Renal pelvis (tissue), 4 donors: ENCODE measurements around the gene ANKMY1. TPM values are rescaled to one million over a fixed set of nuclear protein-coding genes. Genes with fewer than 3 reads are reported as not detected.
"Not testable (repeated sequence)": the region's sequence is repeated elsewhere in the genome, so short reads cannot be mapped to it uniquely, and the experiment has no call there.

Experiments used
- DNase-seq: peaks from one replicate; pipeline ENCODE4 v3.0.0-alpha.2; 2013
- polyA plus RNA-seq, 3 donors: library from polyadenylated mRNA; unstranded; fragments of 120-200 nt; gene quantifications; one replicate each; pipeline ENCODE4 v1.2.1, GENCODE V29; 2013; ENCODE audit not compliant: insufficient read length in 3 of 3

ANKMY1 gene
- polyA plus RNA-seq, 3 donors = 11.7 to 15.6 (median 12.6) TPM

DNA sequence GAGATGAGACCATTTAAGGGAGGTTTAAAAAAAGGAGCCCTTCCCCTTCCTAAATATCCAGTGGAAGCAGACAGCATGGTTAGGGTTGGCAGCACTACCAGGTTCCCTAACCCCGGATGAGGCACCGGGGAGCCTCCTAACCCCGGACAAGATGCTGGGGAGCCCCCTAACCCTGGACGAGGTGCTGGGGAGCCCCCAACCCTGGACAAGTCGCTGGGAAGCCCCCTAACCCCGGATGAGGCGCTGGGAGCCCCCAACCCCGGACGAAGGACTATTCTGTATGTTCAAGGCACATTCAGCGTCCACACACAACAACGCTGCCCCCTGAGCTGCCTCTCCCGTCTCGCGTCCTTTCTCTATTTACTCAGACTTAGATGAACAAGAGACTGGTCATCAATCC is 51.9 kb downstream of the ANKMY1 start:
- no peak for DNase-seq

DNA sequence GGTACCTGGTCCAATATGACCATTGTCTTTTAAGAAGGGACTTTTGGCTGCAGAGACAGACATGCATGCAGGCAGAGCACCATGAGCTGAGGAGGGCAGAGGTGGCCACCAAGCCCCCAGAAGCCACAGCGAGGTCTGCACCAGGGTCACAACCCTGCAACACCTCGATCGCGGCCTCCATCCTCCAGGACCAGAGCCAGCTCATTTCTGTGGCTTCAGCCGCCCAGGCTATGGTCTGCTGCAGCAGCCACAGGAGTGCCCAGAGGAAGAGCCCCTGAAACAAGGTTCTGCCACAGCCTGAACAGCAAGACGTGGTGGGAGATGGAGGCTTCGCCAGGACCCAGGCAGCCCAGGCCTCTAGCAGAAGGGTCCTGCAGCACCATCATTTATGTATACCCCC is 53.9 kb downstream of the ANKMY1 start:
- no peak for DNase-seq

DNA sequence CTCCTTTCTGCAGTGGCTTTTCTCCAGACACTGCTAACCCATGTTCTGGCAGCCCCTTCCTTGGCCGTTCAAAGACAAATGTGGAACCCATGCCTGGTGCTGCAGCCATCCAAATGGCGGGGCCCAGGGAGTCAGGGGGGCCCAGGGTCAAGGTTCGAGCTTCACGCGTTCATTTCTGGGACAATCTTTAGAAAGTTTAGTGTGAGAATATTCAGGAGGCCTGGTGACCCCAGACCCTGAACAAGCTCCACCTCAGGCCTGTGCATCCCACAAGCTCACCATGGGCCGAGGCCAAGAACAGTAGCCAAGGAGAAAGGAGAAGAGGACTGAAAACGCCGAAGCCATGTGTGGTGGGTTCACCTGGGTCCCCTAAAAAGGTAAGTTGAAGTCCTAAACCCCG is 54.4 kb downstream of the ANKMY1 start:
- DNase-seq = no peak

DNA sequence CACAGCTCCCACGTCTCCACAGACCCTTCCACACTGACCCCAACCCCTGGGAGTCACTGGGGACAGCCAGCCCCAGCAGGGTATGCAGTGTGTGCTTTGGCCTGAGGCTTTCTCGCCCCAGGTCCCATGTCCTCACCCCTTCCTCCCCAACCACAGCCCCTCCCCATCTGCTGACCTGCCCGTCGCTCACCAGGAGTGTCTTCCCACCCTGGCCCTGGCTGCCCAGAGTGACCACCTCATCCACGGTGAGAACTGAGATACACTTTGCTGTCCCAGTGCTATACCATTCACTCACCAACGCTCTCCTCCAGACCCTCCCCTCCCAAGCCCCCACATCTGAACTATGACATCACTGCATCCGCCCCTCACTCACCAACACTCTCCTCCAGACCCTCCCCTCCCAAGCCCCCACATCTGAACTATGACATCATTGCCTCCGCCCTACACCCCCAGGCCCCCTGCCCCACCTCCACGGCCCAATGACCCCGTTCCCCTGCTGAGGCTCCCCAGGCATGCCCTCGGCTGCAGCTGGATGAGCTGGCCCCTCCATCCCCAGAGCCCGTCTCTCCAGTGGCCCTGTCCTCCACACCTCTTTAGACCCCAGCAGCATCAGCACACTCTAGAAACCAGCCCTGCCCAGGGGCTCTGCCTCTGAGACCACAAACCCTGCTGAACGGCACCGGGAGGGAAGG is 55.2 kb downstream of the ANKMY1 start:
- no peak for DNase-seq

DNA sequence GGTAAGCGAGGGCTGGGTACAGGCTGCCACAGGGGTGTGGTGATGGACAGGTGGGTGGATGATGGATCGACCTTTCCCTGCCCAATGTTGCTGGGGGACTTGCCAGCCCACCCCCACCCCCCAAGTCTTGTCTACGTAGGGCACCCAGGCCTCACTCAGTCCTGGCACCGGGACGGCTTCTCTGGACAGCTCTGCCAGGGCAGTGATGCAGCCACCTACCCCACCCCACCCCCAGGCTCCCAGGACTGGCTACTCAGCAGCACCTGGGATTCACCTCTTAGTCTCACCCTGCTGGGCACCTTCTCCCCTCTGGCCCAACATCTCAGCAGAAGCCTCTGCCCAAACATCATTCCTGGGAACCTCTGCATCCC is 55.7 kb downstream of the ANKMY1 start:
- no peak for DNase-seq

DNA sequence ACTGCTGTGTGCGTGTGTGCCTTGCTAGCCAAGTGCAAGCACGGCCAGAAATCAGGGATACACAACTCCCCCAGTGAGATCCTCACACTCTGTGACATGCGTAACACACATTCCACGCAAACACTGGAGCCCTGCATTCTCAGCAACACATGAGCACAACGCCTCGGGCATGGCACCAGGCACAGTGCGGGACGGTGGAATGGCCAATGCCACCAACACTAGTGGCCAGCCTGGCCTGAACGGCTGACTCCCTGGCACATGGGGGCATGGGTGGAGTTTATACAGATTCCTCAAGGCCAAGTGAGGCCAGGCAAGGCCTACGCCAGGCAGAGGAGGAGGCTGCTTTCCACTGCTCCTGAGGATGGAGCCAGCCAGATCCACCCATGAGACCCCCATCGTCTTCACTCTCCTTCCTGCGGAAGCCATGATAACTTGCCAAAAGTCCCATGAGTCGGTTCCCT is 56.2 kb downstream of the ANKMY1 start:
- DNase-seq = no peak

DNA sequence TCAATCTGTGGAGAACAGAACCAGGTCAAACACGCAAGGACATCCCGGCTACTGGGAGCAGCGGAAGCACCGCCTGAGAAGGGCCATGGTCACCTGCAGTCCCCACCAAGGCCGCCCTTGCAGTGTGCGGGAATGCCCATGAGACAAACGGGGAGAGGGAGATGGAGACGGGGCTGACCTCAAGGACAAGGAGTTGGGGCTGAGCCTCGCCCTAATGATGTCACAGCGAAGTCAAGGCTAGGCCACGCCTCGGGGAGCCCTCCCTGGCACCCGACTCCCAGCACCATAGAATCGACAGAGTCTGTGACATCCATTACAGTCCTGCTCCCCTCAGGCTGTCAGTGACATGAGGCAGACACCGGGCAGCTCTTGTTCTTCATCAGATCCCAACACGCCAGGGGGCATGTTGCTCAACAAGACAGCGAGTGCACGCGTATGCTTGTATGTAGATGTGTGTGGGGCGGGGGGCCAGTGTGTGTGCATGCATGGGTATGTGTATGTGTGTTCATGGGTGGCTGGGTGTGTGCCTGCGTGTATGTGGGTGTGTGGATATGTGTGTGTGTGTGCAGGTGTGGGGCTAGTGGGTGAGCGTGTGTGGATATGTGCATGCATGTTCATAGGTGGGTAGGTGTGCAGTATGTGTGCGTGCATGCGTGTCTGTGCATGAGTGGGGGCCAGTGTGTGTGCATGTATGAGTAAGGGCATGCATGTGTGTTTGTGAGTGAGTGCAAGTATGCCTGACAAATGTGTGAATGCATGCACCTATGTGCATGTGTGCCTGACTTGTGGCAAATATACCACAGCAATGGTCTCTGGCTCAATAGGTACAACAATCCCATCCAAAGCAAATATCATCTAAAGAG is 57.0 kb downstream of the ANKMY1 start:
- no peak for DNase-seq

DNA sequence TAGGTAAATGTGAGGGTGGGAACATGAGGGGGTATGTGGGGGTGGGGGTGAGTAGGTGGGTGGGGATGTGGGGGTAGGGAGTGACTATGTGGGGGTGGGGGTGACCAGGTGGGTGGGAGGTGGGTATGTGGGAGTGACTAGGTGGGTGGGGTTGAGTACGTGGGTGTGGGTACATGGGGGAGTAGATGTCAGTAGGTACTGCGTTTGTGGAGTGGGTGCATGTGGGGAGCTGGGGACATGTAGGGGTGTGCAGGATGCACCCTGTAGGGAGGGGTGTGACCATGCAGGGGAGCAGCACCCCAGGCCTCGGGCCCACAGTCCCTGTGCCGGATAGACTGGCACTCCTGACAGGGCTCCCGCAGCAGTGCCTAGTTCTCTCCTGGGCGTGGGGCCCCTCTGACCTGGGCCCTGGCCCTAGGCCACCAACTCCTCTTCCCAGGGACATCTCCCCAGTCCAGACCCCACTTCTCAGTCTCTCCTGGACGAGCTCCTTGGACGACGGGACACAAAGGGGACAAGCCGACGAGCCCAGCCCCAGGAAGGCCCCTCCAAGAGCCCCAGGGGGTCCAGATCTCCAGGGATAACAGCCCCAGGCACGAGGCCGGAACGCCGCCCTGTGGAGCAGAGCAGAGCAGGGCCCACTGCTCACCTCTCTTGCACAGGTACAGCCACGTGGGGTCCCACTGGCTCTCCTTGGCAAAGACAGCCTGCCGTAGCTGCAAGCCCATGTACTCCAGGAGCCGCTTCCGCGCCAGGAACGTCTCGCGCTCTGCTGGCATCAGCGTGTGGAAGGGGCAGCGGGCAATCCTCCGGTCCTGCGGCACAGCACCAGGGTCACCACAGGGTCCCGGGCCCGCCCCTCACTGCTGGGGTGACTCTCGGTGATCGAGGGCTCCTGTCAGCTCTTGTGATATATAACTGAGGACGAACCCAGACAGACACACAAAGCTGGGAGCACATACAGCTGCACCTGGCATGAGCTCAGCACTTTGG is 58.2 kb downstream of the ANKMY1 start:
- no peak for DNase-seq

DNA sequence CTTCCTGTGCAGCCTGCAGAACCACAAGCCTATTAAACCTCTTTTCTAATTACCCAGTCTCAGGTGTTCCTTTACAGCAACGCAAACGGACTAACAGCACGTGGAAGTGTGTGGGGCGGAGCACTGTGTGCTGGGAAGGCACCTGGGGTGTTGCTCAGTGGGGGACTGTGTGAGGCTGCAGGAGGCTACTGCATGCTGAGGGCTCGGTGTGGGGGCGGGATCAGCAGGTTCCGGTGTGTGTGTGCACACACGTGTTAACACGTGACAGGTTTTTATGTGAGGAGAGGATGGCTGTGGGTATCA is 58.9 kb downstream of the ANKMY1 start:
- no peak for DNase-seq

DNA sequence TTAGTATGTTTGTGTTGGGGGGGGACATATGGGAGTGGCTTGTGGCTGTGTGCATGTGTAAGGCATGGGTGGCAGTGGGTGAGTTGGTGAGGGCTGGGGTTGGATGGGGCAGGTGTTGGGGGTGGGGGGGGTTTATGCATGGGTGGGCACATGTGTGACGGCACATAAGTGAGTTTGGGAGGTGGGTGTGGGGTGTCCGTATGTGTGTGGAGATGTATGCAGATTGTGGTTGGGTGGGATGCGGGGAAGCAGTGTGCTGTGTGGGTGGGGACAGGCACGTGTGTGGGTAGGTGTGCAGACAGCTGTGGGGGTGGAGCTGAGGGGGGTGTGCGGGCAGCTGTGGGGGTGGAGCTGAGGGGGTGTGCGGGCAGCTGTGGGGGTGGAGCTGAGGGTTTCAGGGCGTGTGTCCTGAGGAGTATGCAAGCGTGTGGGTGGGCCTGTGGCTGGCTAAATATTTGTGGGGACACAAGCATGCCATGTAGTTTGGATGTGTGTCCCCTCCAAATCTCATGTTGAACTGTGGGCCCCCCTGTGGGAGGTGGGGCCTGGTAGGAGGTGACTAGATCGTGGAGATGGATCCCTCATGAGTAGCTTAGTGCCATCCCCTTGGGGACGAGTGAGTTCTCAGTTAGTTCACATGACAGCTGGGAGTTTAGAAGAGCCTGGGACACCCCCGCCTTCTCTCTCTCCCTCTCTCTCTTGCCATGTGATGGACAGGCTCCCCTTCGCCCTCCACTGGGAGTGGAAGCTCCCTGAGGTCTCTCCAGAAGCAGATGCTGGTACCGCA is 59.4 kb downstream of the ANKMY1 start:
- DNase-seq = no peak

DNA sequence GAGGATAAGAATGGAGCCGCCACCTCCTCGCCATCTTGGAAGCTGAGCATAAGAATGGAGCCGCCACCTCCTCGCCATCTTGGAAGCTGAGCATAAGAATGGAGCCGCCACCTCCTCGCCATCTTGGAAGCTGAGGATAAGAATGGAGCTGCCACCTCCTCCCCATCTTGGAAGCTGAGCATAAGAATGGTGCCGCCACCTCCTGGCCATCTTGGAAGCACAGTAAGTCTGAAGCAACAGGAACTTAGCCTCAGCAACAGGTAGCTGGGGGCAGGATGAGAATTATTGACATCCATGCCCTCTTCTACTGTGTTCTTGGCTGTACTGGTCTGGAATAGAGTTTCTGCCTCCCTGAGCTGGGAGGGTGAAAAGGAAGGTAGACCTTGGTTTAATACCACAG is 60.7 kb downstream of the ANKMY1 start:
- not testable (repeated sequence) for DNase-seq

DNA sequence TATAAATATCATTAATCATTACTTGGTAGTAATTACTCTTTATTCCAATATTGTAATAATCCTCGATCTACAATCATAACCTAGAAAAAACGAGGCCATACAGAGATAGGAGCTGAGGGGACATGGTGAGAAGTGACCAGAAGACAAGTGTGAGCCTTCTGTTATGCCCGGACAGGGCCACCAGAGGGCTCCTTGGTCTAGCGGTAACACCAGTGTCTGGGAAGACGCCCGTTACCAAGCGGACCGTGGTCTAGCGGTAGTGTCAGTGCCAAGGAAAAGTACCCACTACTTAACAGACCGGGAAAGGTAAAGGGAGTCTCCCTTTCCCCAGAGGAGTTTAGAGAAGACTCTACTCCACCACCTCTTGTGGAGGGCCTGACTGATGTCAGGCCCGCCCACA is 62.8 kb downstream of the ANKMY1 start:
- DNase-seq = not testable (repeated sequence)

DNA sequence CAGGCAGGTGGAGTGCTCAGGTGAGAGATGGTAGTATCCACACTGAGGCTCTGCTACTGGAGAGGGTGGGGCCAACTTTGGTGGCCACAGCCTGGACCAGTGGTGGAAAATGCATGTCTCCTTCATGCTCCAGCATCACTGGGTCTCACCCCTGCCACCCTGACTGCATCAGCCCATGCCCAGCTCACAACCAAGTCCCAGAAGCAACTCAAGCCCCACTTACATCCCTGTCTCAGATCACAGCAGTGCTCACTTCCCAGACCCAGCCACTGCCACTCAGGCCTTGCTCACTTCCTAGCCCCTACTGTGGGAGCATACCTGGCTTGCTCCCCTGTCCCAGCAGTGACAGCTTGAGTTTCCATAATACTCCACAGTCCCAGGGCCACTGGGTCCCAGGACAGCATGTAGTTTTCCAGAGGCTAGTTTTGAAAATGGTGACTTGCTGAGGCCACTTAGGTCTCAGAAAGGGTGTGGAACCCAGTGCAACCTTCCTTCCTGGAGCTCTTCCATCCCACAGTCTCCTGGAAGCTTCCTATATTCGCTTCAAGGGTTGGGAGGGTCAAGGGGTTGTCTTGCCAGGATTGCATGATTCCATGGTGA is 63.5 kb downstream of the ANKMY1 start:
- no peak for DNase-seq

DNA sequence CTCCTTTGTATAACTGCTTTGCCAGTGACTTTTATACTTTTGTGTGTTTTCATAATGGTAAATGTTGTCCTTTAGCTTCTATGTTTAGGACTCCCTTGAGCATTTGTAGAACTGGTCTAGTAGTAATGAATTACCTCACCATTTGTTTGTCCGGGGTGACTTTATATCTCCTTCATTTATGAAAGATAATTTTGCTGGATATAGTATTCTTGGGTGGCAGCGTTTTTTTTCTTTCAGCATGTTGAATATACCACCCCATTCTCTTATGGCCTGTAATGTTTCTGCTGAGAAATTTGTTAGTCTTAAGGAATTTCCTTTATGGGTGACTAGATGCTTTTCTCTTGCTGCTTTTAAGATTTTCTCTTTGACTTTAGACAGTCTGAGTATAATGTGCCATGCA is 66.3 kb downstream of the ANKMY1 start:
- DNase-seq = no peak

DNA sequence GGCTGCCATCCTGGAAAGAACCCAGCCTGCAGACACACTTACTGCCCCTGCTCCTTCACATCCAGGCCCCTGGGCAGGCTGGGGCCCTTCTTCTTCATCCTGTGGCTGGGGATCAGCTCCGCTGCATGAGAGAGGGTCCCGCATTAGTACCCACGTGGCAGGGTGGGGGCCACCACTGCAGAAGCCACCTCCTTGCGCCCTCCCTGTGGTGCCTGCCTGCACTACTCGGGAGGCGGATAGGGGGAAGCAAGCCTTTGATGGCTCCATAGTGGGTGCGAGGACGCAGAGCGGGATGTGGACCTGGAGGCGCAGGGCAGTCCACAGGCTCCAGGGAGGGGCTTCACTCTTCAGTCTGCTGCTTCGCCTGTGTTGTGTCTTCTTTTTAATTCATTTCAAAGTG is 75.6 kb downstream of the ANKMY1 start:
- no peak for DNase-seq

DNA sequence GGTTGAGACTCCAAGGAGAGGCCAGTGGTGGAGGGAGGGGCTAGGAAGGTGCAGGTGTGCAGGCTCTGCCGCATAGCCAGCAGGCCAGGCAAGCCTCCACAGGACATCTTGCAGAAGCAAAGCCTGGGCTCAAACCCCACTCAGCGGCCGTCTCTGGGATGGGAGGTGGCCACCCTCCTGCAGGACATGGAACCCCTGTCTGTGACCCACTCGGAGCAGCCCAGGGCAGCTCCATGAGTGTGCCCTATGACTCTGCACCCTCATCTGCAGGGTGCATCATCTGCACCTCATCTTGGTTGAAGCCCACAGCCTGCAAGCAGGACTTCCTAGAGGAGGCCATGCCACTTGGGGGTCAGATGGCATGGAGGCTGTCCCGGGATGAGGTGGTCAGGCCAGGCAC is 76.1 kb downstream of the ANKMY1 start:
- DNase-seq = no peak

DNA sequence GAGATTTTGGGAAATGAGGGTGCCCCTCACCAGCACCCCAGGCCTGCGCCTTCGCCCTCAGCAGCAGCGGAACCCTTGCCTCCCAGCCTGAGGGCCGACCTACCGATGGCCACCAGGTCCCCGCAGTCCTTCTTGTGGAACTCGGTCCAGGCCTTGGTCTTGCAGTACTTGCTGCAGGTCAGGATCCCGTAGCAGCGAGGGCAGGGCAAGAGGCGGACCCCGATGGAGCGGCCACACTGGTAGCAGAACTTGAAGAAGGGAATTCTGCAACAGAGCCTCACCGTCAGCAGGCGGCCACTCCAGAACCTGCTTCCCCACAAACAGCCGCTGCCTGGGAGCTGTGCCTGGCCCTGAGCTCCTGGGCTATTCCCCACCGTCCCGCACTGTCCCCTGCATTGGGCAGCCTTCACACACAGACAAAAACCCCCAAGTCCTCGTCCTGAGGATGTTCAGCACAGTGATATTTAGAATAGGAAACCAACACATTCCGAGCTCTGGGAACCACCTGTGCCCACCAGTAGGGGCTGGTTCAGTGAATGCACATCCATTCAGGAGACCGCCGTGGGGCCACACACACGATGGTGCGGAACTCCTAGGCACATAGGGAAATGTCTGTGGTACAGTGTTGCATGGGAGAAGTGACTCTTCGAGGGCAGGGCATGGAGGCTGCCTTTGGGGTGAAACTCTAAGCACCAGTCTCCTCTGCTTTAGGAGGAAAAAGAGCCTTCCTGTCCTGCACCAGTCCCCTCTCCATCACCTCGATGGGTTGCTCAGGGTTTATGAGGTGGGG is 76.8 kb downstream of the ANKMY1 start:
- DNase-seq = no peak

DNA sequence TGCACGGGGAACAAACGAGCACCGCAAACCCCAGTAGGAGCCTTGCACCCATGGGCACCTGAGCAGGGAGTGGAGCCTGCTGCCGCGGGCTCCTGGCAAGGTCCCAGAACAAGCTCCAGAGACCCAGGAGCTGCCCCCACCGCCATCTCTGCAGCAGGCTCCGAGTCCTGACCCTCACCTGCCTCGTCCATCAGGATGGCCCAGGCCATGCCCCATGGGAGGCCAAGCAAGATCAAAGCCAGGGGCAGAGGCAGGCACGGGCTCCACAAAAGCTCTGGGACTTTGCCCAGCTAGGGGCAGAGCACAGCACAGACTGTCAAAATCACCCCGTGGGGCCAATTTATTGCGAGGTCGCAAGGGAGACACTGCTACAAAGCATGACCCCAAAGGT is 78.7 kb downstream of the ANKMY1 start:
- no peak for DNase-seq

DNA sequence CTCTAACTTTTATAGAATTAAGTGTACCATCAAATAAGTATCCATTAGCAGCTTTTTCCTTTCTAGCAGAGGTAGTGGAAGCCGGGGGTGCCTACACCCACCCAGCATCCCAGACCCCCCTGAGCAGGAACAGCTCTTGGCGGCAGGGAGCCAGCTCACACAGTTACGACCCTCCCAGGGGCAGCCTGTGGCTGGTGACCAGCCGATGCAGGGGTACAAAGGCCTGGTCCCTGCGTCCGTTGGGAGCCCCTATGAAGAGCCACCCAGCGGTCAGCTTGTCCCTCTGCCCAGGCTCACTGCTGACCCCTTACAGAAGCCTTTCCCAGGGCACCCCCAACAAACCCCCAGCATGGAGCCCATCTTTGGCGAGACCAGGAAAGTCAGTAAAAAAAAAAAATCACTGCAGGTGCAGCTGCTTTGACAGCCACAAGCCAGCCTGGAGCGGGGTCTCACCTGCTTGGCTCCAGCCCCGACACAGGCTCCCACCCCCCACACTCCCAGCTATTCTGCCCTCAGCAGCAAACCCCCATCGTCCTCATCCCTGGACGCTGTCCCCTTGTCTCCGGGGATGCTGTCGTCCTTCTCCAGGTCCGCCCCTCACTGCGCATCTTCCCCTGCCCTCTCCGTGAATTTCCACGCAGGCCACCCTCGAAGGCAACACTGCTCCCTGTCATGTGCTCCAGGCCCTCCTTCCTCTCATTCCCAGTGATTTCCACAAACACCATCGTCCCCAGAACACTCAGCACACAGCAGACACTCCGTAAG is 79.3 kb downstream of the ANKMY1 start:
- DNase-seq = no peak

DNA sequence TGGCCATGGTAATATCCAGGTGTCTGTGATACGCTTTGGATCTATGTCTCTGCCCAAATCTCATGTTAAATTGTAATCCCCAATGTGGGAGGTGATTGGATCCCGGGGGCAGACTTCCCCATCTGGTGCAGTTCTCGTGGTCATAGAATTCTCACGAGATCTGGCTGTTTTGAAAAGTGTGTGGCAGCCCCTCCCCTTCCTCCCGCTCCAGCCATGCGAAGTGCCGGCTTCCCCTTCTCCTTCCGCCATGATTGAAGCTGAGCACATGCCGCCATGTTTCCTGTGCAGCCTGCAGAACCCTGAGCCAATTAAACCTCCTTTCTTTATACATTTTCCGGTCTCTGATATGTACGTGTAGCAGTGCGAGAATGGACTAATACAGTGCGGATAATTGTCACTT is 79.9 kb downstream of the ANKMY1 start:
- DNase-seq = no peak
